ENCODE measurements around the gene IRS2. TPM values are rescaled to one million over a fixed set of nuclear protein-coding genes. Genes with fewer than 3 reads are reported as not detected.

IRS2 gene
- total RNA-seq, 2 donors from 2014 or later = 47.8 to 59.8 TPM

DNA sequence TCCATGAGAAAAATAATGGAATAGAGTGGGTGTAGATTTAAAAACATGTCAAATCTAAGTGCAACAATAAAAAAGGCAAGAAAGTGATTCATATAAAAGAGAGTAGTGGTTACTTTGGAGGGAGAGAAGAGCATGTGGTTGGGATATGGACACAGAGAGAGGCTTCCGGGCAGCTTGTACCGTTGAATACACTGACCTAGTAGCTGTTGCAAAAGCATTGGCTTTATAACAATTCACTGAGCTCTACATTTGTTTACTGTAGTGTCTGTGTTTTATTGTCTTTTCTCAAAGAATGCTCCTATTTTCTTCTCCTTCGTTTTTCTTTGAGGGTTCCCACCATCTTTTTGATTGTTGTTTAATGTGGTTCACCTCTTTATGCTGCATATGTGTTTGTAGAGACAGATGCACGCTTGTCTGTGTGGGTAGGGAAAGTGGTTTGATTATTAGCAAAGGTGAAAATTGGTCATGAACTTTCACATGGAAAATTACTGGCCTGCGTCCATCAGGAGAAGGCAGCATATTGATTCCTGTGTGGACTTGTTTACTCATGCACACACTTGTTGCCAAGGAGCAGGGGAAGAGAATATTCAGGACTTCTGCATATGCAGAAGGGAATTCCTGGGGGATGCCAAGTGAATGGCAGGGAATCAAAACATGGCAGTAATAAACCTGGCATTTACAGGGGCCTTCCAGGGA lies 29.9 kb upstream of the IRS2 start:
- DNase-seq (ENCODE audit: low spot score) = no peak
- TF ChIP-seq, protein P1, sequence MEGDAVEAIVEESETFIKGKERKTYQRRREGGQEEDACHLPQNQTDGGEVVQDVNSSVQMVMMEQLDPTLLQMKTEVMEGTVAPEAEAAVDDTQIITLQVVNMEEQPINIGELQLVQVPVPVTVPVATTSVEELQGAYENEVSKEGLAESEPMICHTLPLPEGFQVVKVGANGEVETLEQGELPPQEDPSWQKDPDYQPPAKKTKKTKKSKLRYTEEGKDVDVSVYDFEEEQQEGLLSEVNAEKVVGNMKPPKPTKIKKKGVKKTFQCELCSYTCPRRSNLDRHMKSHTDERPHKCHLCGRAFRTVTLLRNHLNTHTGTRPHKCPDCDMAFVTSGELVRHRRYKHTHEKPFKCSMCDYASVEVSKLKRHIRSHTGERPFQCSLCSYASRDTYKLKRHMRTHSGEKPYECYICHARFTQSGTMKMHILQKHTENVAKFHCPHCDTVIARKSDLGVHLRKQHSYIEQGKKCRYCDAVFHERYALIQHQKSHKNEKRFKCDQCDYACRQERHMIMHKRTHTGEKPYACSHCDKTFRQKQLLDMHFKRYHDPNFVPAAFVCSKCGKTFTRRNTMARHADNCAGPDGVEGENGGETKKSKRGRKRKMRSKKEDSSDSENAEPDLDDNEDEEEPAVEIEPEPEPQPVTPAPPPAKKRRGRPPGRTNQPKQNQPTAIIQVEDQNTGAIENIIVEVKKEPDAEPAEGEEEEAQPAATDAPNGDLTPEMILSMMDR (IDR thresholded peaks at IDR 0.05) = no peak
- Histone ChIP-seq H3K36me3 (no peaks in the 10 kb centered on the region), H3K27me3 (replicated peaks; ENCODE audit: insufficient read depth) (no peaks in the 10 kb centered on the region), H3K4me1 (ENCODE audit: control insufficient read depth in 1 of 2, low read depth in 2 of 2) (no peaks in the 10 kb centered on the region), H3K4me3 (no peak overlapping the region), H3K9me3 (no peaks in the 10 kb centered on the region), H3K27ac (no peak overlapping the region)
- no peak for ATAC-seq (ENCODE audit: insufficient number of reproducible peaks, low FRiP score, low read depth)

DNA sequence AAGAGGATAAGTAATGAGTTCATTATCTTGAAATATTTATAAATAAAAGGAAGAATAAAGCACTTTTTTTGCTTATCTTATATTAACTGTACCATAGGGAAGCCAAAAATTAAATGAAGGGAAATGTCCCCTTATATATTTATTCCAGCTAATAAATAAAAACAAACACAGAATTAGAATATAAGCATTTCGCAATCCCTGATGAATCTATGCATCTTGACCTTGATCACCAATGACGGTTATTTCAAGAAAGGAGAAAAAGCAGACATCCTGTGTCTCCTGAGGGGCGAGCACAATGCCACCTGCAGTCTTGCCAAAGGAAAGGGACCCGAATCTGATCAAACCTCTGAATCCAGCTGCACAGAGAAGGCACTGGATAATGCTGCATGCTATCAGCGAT lies 29.3 kb upstream of the IRS2 start:
- H3K4me3 ChIP-seq = no peak overlapping the region
- ATAC-seq (ENCODE audit: insufficient number of reproducible peaks, low FRiP score, low read depth) = no peak
- TF ChIP-seq, protein P1 (IDR thresholded peaks at IDR 0.05) = no peak
- H3K27me3 ChIP-seq (replicated peaks; ENCODE audit: insufficient read depth) = no peaks in the 10 kb centered on the region
- DNase-seq (ENCODE audit: low spot score) = no peak
- H3K4me1 ChIP-seq (ENCODE audit: control insufficient read depth in 1 of 2, low read depth in 2 of 2) = no peaks in the 10 kb centered on the region
- no peaks in the 10 kb centered on the region for H3K9me3 ChIP-seq
- H3K36me3 ChIP-seq = no peaks in the 10 kb centered on the region
- H3K27ac ChIP-seq = no peak overlapping the region

DNA sequence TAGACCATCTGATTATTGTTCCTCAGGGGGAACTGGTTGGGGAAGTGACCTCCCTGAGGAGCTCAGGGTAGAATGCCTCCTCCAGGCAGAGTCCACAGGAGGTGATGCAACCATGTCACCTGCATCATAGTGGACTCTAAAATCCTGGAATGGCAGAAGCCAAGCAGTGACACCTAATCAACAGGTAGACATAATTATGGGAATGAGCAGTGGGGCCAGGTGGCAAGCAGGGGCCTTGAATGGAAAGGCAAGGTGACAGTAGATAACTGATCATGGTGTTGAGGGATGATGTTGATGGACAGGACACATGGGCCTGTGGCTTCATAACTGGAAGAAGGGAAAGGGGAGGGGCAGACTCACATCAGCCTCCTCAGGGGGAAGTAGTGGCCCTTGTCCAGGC lies 27.3 kb upstream of the IRS2 start:
- no peak for ATAC-seq (ENCODE audit: insufficient number of reproducible peaks, low FRiP score, low read depth)
- TF ChIP-seq, protein P1 (IDR thresholded peaks at IDR 0.05) = no peak
- no peaks in the 10 kb centered on the region for H3K36me3 ChIP-seq
- H3K4me3 ChIP-seq = no peak overlapping the region
- DNase-seq (ENCODE audit: low spot score) = no peak
- H3K27ac ChIP-seq = no peak overlapping the region
- no peaks in the 10 kb centered on the region for H3K4me1 ChIP-seq (ENCODE audit: control insufficient read depth in 1 of 2, low read depth in 2 of 2)
- H3K9me3 ChIP-seq = no peaks in the 10 kb centered on the region
- no peaks in the 10 kb centered on the region for H3K27me3 ChIP-seq (replicated peaks; ENCODE audit: insufficient read depth)

DNA sequence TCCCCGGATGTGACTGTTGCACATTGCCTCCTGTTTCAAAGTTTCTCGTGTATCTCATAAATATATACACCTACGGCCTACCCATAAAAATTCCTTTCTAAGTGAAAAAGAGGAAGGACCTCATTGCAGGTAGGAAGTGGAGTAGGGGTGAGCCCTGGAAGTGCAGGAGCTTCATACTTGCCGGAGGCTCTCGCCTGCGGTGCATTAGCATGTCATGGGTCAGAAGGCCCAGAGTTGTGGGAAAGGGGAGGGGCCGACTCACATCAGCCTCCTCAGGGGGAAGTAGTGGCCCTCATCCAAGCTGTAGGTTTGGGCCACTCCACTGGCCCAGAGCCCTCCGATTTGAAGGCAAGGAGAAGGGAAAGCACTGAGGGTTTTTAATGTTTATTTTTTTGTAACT lies 26.0 kb upstream of the IRS2 start:
- H3K27me3 ChIP-seq (replicated peaks; ENCODE audit: insufficient read depth) = no peaks in the 10 kb centered on the region
- no peak for DNase-seq (ENCODE audit: low spot score)
- no peaks in the 10 kb centered on the region for H3K36me3 ChIP-seq
- ATAC-seq (ENCODE audit: insufficient number of reproducible peaks, low FRiP score, low read depth) = no peak
- no peak overlapping the region for H3K4me3 ChIP-seq
- no peak overlapping the region for H3K27ac ChIP-seq
- no peaks in the 10 kb centered on the region for H3K9me3 ChIP-seq
- TF ChIP-seq, protein P1 (IDR thresholded peaks at IDR 0.05) = no peak
- H3K4me1 ChIP-seq (ENCODE audit: control insufficient read depth in 1 of 2, low read depth in 2 of 2) = no peaks in the 10 kb centered on the region

DNA sequence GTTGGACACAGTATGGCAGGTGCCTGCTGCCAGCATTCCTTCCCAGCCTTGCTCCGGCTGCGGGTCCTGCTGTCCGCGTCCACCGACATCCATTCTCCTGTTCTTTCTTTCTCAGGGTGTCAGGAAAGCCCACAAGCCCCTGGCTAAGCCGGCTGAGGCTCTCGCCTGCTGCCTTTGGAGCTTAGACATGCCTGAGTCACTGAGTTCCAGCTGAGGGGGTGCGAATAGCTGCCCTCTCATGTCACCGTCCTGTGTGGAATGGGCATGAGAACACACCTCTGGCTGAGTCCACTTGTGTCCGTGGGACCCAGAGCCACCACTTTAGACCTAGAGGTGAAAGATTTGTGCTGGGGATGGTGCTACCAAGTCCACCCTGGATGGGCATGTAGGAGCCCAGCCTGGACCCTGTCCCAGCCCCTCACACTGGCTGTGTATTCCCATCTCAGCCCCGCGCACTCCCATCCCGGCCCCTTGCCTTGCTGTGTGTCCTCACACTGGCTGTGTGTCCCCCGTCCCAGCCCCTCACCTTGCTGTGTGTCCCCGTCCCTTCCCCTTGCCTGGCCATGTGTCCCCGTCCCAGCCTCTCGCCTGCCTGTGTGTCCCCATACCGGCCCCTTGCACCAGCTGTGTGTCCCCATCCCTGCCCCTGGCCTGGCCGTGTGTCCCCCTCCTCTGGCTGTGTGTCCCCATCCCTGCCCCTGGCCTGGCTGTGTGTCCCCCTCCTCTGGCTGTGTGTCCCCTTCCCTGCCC lies 24.6 kb upstream of the IRS2 start:
- no peaks in the 10 kb centered on the region for H3K9me3 ChIP-seq
- DNase-seq (ENCODE audit: low spot score) (no peak), ATAC-seq (ENCODE audit: insufficient number of reproducible peaks, low FRiP score, low read depth) (no peak)
- H3K27ac ChIP-seq = no peak overlapping the region
- H3K4me1 ChIP-seq (ENCODE audit: control insufficient read depth in 1 of 2, low read depth in 2 of 2) = no peaks in the 10 kb centered on the region
- no peaks in the 10 kb centered on the region for H3K36me3 ChIP-seq
- TF ChIP-seq, protein P1 (IDR thresholded peaks at IDR 0.05) = no peak
- no peak overlapping the region for H3K4me3 ChIP-seq
- H3K27me3 ChIP-seq (replicated peaks; ENCODE audit: insufficient read depth) = no peaks in the 10 kb centered on the region

All from thoracic aorta (tissue), 2 donors.